ENCODE measurements around the gene NDST1.

DNA sequence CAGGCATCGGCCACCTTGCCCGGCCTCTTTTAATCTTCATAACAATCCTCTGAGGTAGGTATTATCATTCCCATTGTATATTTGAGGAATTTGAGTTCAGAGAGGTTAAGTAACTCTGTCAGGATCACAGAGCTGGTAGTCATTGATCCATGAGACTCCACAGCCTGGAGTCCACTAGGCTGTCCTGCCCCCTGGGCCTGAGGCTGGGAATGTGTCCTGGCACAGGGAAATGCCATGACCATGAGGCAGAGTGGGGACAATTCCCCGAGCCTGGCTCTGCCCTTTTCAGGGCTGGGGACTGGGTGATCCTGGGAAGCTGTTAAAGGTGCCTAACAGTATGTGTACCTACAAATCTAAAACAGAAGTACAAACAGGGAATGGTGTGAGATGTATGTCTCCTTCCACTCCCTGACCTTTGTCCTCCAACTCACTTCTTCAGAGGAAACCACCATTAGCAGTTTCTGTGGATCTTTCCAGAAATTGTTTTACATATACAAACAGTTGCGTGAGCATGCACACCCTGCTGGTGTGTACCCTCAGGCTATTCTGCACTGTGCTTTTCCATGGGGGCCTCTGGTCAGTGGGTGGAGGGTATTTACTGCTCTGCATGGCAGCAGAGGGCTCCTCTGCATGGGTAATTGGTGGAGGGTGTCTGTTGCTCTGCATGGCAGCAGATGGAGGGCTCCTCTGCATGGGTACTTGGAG lies 53.8 kb downstream of the NDST1 start:
- TF ChIP-seq, protein P1, sequence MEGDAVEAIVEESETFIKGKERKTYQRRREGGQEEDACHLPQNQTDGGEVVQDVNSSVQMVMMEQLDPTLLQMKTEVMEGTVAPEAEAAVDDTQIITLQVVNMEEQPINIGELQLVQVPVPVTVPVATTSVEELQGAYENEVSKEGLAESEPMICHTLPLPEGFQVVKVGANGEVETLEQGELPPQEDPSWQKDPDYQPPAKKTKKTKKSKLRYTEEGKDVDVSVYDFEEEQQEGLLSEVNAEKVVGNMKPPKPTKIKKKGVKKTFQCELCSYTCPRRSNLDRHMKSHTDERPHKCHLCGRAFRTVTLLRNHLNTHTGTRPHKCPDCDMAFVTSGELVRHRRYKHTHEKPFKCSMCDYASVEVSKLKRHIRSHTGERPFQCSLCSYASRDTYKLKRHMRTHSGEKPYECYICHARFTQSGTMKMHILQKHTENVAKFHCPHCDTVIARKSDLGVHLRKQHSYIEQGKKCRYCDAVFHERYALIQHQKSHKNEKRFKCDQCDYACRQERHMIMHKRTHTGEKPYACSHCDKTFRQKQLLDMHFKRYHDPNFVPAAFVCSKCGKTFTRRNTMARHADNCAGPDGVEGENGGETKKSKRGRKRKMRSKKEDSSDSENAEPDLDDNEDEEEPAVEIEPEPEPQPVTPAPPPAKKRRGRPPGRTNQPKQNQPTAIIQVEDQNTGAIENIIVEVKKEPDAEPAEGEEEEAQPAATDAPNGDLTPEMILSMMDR (conservative IDR thresholded peaks at IDR 0.05; ENCODE audit: low read length): no peak
- TF ChIP-seq EZH2phosphoT487 (IDR thresholded peaks at IDR 0.05; ENCODE audit: borderline replicate concordance, low read depth, low read length): no peak
